Hepatocyte (in vitro differentiated cells): ENCODE results near the gene SLC44A3.

Source experiments
- EZH2phosphoT487 ChIP-seq: fragments of 200-600 bp; sonication (generic); IDR thresholded peaks from one replicate; pipeline ENCODE4 v1.6.1; 2018; ENCODE audit warnings: antibody characterized with exemption, mild to moderate bottlenecking, low read depth, moderate library complexity; ENCODE audit not compliant: unreplicated experiment, severe bottlenecking
- TF ChIP-seq, protein P1 (sequence below): fragments of 200-600 bp; sonication (generic); IDR thresholded peaks from 2 replicates; pipeline ENCODE4 v1.5.1; 2016; ENCODE audit warnings: antibody characterized with exemption, mild to moderate bottlenecking; ENCODE audit not compliant: poor library complexity

DNA sequence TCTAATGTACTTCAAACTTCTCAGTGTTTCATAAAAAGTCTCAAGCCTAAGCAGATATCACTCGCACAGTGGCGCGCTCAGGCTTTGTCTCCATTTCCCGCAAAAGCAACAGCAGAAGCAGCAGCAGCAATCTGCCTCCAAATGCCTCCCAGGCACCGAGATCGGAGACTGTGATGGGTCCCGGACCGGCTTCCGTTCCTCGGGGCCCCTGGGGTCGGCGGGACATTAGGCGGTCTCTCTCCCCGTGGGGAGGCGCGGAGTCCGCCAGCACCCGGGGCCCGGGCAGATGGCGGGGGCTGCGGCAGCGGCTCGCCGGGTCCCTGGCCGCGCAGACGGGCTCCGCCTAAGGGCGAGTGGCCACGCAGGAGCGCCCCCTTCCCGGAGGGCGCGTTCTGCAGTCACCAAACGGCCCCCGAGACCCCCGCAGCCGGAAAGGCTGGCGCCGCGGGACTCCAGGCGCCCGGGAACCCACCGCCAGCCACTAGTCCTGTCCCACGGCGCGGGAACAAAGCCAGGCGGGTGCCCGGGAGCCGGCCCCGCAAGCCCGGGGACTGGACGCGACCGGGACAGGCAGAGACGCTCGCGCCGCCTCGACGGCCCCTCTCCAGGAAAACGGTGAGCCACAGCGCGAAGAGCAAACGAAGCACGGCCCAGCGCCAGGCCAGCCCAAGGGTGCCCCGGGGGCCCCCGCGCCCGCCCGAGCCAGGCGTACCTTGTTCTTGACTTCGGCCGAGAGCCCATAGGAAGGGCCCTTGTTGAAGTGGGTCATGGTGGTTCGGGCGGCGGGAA, 106.2 kb downstream of the SLC44A3 start:
- TF ChIP-seq, protein P1, sequence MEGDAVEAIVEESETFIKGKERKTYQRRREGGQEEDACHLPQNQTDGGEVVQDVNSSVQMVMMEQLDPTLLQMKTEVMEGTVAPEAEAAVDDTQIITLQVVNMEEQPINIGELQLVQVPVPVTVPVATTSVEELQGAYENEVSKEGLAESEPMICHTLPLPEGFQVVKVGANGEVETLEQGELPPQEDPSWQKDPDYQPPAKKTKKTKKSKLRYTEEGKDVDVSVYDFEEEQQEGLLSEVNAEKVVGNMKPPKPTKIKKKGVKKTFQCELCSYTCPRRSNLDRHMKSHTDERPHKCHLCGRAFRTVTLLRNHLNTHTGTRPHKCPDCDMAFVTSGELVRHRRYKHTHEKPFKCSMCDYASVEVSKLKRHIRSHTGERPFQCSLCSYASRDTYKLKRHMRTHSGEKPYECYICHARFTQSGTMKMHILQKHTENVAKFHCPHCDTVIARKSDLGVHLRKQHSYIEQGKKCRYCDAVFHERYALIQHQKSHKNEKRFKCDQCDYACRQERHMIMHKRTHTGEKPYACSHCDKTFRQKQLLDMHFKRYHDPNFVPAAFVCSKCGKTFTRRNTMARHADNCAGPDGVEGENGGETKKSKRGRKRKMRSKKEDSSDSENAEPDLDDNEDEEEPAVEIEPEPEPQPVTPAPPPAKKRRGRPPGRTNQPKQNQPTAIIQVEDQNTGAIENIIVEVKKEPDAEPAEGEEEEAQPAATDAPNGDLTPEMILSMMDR = peak; percentile 40
- TF ChIP-seq EZH2phosphoT487 = no peak
